ENCODE measurements around the gene ALG6.

The ALG6 gene

DNA sequence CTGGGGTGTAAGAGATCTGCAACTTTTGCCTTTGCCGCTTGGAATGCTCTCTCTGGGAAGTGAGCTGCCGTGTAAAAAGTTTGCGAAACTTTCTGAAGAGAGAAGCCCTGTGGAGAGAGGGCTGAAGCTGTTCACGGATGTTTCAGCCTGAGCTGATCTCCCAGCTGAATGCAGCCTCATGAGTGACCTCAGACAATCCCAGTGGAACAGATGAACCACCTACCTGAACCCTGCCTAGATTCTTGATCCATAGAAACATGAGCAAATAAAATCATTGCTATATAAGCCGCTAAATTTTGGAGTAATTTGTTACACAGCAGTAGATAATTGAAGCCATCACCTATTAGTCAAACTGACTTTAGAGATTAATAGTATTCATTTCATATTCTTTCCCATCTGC lies 4.4 kb upstream of the ALG6 start:
- Histone ChIP-seq H3K4me3 (ENCODE audit: insufficient read depth, low read depth, low read length) (no peak overlapping the region), H3K9me3 (ENCODE audit: control insufficient read depth, low read length) (no peaks in the 10 kb centered on the region), H3K27ac (ENCODE audit: insufficient read depth, low read depth, low read length, poor library complexity, severe bottlenecking) (no peak overlapping the region), H3K4me1 (ENCODE audit: control insufficient read depth, insufficient read depth, low read length) (peaks cover 3% of the 10 kb centered on the region), H3K27me3 (ENCODE audit: control insufficient read depth, insufficient read depth, low read length, poor library complexity, severe bottlenecking) (peaks cover 6% of the 10 kb centered on the region), H3K36me3 (ENCODE audit: control insufficient read depth, insufficient read depth, low read length) (no peaks in the 10 kb centered on the region)
- 85 to 88% methylated on average over 4 to 5 of the region's 5 CpGs for WGBS, 2 experiments

DNA sequence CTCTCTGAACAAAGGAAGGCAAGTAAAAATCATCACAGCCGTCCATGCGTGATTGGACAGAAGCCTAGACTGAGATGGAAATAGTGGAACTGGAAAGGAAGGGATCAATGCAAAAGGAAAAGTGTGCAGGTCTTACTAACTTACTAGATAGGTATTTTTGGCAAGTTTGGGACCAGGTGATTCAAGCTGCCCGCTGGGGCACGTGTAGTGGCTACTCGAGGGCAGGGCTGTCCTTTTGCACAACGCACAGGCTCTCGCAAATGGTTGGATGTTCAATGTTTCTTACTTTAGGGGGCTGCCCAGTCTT lies 566 bp upstream of the ALG6 start:
- WGBS, 2 experiments, result 89% methylated on average over 7 of the region's 7 CpGs
- H3K27ac ChIP-seq (ENCODE audit: insufficient read depth, low read depth, low read length, poor library complexity, severe bottlenecking), result no peak overlapping the region

DNA sequence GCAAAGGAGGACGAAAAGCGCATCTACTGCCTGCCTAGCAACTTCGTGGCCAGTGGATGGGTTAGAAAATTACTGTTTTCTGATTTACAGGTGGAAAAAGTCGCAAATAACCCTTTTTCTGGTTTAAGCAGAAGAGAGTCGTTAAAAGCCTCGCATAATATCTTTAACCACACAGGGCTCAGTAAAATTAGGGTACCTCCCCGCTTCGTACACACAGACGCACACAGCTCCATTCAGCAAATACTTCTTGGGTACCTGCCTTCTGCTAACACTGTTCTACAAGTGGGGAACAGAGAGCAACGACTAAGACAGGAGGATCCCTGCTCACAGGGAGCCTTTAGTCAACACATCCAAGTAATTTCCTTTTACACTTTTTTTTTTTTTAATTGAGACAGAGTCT lies 704 bp downstream of the ALG6 start:
- Histone ChIP-seq H3K4me1 (ENCODE audit: control insufficient read depth, insufficient read depth, low read length) (peaks cover 3% of the 10 kb centered on the region), H3K4me3 (ENCODE audit: insufficient read depth, low read depth, low read length) (peak overlapping the region; percentile 65), H3K27ac (ENCODE audit: insufficient read depth, low read depth, low read length, poor library complexity, severe bottlenecking) (no peak overlapping the region), H3K27me3 (ENCODE audit: control insufficient read depth, insufficient read depth, low read length, poor library complexity, severe bottlenecking) (peaks cover 6% of the 10 kb centered on the region), H3K9me3 (ENCODE audit: control insufficient read depth, low read length) (no peaks in the 10 kb centered on the region), H3K36me3 (ENCODE audit: control insufficient read depth, insufficient read depth, low read length) (no peaks in the 10 kb centered on the region)
- WGBS, 2 experiments, result 20 to 25% methylated on average over 10 of the region's 10 CpGs

More for the DNA sequence above, 566 bp upstream of the ALG6 start:
- H3K36me3 ChIP-seq (ENCODE audit: control insufficient read depth, insufficient read depth, low read length), result no peaks in the 10 kb centered on the region
- peaks cover 3% of the 10 kb centered on the region for H3K4me1 ChIP-seq (ENCODE audit: control insufficient read depth, insufficient read depth, low read length)
- no peaks in the 10 kb centered on the region for H3K9me3 ChIP-seq (ENCODE audit: control insufficient read depth, low read length)
- H3K4me3 ChIP-seq (ENCODE audit: insufficient read depth, low read depth, low read length), result peak overlapping the region; percentile 65
- H3K27me3 ChIP-seq (ENCODE audit: control insufficient read depth, insufficient read depth, low read length, poor library complexity, severe bottlenecking), result peaks cover 6% of the 10 kb centered on the region

DNA sequence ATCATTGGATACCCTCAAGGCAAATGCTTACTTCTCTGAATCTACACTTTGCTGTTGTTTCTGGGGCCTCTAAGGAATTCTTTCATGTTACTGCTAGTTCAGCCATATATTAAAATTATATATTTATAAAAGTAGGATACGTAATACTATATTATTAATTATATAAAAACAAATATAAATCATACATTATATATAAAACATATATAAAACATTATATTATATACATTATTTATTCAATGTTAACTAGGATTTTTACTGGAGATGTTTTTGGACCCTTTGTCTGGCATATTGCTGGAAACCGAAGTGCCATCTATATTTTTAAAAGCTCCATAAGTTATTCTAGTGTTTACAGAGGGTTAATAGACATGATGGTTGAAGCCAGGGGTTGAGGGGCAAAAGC lies 12.2 kb downstream of the ALG6 start:
- H3K27me3 ChIP-seq (ENCODE audit: control insufficient read depth, insufficient read depth, low read length, poor library complexity, severe bottlenecking), result no peaks in the 10 kb centered on the region
- H3K4me1 ChIP-seq (ENCODE audit: control insufficient read depth, insufficient read depth, low read length), result no peaks in the 10 kb centered on the region
- H3K27ac ChIP-seq (ENCODE audit: insufficient read depth, low read depth, low read length, poor library complexity, severe bottlenecking), result no peak overlapping the region
- H3K36me3 ChIP-seq (ENCODE audit: control insufficient read depth, insufficient read depth, low read length), result no peaks in the 10 kb centered on the region
- H3K9me3 ChIP-seq (ENCODE audit: control insufficient read depth, low read length), result no peaks in the 10 kb centered on the region
- H3K4me3 ChIP-seq (ENCODE audit: insufficient read depth, low read depth, low read length), result no peak overlapping the region
- WGBS, 2 experiments, result 100% methylated on average over 1 of the region's 2 CpGs

- Histone ChIP-seq H3K27ac (ENCODE audit: insufficient read depth, low read depth, low read length, poor library complexity, severe bottlenecking) (no peak overlapping the region), H3K4me3 (ENCODE audit: insufficient read depth, low read depth, low read length) (no peak overlapping the region), H3K4me1 (ENCODE audit: control insufficient read depth, insufficient read depth, low read length) (no peaks in the 10 kb centered on the region), H3K9me3 (ENCODE audit: control insufficient read depth, low read length) (no peaks in the 10 kb centered on the region), H3K27me3 (ENCODE audit: control insufficient read depth, insufficient read depth, low read length, poor library complexity, severe bottlenecking) (no peaks in the 10 kb centered on the region), H3K36me3 (ENCODE audit: control insufficient read depth, insufficient read depth, low read length) (no peaks in the 10 kb centered on the region)
- WGBS, 2 experiments, result 100% methylated on average over 1 of the region's 1 CpG
Measured at GRCh38 chr1:63381741-63382140, 14.3 kb downstream of the ALG6 start.

DNA sequence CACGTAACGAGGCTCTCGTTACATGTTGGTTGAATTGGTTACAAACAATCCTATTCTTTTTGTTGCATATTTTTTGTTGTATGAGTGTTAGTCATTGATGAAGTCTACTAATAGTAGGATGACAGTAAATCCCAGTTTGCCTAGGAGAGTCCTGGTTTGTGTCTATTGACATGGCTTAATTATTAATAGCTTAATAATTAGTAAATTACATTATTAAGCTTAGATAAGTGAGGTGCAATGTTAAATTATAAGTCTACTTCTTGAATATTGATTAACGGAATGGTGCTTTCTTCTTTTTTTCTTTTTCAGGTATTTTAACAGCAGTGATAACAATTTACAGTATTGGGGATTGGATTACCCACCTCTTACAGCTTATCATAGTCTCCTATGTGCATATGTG lies 34.5 kb downstream of the ALG6 start:
- no peaks in the 10 kb centered on the region for H3K4me1 ChIP-seq (ENCODE audit: control insufficient read depth, insufficient read depth, low read length)
- no peaks in the 10 kb centered on the region for H3K9me3 ChIP-seq (ENCODE audit: control insufficient read depth, low read length)
- no peaks in the 10 kb centered on the region for H3K27me3 ChIP-seq (ENCODE audit: control insufficient read depth, insufficient read depth, low read length, poor library complexity, severe bottlenecking)
- no peak overlapping the region for H3K4me3 ChIP-seq (ENCODE audit: insufficient read depth, low read depth, low read length)
- H3K36me3 ChIP-seq (ENCODE audit: control insufficient read depth, insufficient read depth, low read length), result no peaks in the 10 kb centered on the region
- H3K27ac ChIP-seq (ENCODE audit: insufficient read depth, low read depth, low read length, poor library complexity, severe bottlenecking), result no peak overlapping the region
- WGBS, 2 experiments, result 61 to 73% methylated on average over 3 to 4 of the region's 4 CpGs

GRCh38 chr1:63403386-63403785 lies 36.0 kb downstream of the ALG6 start:
- no peaks in the 10 kb centered on the region for H3K36me3 ChIP-seq (ENCODE audit: control insufficient read depth, insufficient read depth, low read length)
- no peaks in the 10 kb centered on the region for H3K4me1 ChIP-seq (ENCODE audit: control insufficient read depth, insufficient read depth, low read length)
- no peaks in the 10 kb centered on the region for H3K27me3 ChIP-seq (ENCODE audit: control insufficient read depth, insufficient read depth, low read length, poor library complexity, severe bottlenecking)
- H3K4me3 ChIP-seq (ENCODE audit: insufficient read depth, low read depth, low read length), result no peak overlapping the region
- no peaks in the 10 kb centered on the region for H3K9me3 ChIP-seq (ENCODE audit: control insufficient read depth, low read length)
- 56 to 100% methylated on average over 2 to 3 of the region's 3 CpGs for WGBS, 2 experiments
- no peak overlapping the region for H3K27ac ChIP-seq (ENCODE audit: insufficient read depth, low read depth, low read length, poor library complexity, severe bottlenecking)

DNA sequence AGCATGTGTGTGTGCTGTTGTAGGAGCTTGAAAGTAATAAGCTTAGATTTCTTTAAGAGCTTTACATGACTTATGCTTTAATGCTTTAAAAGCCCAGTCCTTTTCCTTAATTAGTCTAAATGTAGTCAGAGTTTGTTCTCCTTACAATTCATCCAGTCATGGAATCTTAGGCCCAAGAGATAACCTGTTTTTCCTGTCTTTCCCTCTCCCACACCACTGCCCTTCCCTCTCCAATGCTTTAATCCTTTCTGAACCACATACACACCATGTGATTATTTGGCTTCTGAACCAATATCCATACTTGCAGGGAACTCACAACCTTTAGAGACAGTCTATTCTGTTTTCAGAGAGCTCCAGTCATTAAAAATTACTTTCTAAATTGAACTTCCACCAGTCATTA lies 37.6 kb downstream of the ALG6 start:
- Histone ChIP-seq H3K9me3 (ENCODE audit: control insufficient read depth, low read length) (no peaks in the 10 kb centered on the region), H3K36me3 (ENCODE audit: control insufficient read depth, insufficient read depth, low read length) (no peaks in the 10 kb centered on the region), H3K4me3 (ENCODE audit: insufficient read depth, low read depth, low read length) (no peak overlapping the region), H3K27me3 (ENCODE audit: control insufficient read depth, insufficient read depth, low read length, poor library complexity, severe bottlenecking) (no peaks in the 10 kb centered on the region), H3K4me1 (ENCODE audit: control insufficient read depth, insufficient read depth, low read length) (no peaks in the 10 kb centered on the region), H3K27ac (ENCODE audit: insufficient read depth, low read depth, low read length, poor library complexity, severe bottlenecking) (no peak overlapping the region)

DNA sequence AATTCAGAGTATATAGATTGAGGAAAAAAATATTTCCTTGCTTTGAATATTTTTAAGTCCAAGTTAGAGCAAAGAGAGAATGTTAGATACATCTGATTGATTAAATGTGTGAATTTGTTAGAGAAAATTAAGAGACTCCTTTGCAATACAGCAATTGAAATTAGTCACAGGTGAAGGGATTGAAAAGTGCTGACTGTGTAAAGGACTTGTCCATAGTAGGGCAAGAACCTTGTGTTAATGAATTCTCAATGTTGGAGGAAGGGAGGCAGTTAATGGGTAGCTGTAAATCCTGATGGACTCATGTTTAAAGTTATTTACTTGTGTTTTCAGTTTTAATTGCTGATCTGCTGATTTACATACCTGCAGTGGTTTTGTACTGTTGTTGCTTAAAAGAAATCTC lies 38.6 kb downstream of the ALG6 start:
- no peak overlapping the region for H3K27ac ChIP-seq (ENCODE audit: insufficient read depth, low read depth, low read length, poor library complexity, severe bottlenecking)
- H3K4me3 ChIP-seq (ENCODE audit: insufficient read depth, low read depth, low read length), result no peak overlapping the region
- H3K4me1 ChIP-seq (ENCODE audit: control insufficient read depth, insufficient read depth, low read length), result no peaks in the 10 kb centered on the region
- no peaks in the 10 kb centered on the region for H3K27me3 ChIP-seq (ENCODE audit: control insufficient read depth, insufficient read depth, low read length, poor library complexity, severe bottlenecking)
- no peaks in the 10 kb centered on the region for H3K9me3 ChIP-seq (ENCODE audit: control insufficient read depth, low read length)
- no peaks in the 10 kb centered on the region for H3K36me3 ChIP-seq (ENCODE audit: control insufficient read depth, insufficient read depth, low read length)

DNA sequence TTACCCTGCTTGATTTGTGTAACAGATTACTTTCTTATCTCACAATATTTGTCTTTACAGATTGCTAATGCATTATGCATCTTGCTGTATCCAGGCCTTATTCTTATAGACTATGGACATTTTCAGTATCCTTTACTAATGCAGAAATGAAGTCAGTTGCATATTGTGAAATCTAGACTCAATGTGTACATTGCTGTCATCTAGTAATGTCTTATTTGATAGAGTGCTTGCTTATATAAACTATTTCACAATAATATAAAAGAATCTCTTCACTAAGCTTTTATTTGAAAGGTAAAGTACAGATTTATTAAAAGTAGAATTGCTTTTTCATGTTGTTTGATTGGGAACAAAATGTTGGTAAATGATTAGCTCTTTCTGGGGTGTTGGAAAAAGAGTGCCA lies 39.6 kb downstream of the ALG6 start:
- no peaks in the 10 kb centered on the region for H3K27me3 ChIP-seq (ENCODE audit: control insufficient read depth, insufficient read depth, low read length, poor library complexity, severe bottlenecking)
- no peak overlapping the region for H3K4me3 ChIP-seq (ENCODE audit: insufficient read depth, low read depth, low read length)
- H3K4me1 ChIP-seq (ENCODE audit: control insufficient read depth, insufficient read depth, low read length), result no peaks in the 10 kb centered on the region
- H3K36me3 ChIP-seq (ENCODE audit: control insufficient read depth, insufficient read depth, low read length), result no peaks in the 10 kb centered on the region
- H3K9me3 ChIP-seq (ENCODE audit: control insufficient read depth, low read length), result no peaks in the 10 kb centered on the region
- H3K27ac ChIP-seq (ENCODE audit: insufficient read depth, low read depth, low read length, poor library complexity, severe bottlenecking), result no peak overlapping the region

- H3K9me3 ChIP-seq (ENCODE audit: control insufficient read depth, low read length), result no peaks in the 10 kb centered on the region
- no peaks in the 10 kb centered on the region for H3K4me1 ChIP-seq (ENCODE audit: control insufficient read depth, insufficient read depth, low read length)
- H3K27ac ChIP-seq (ENCODE audit: insufficient read depth, low read depth, low read length, poor library complexity, severe bottlenecking), result no peak overlapping the region
- no peaks in the 10 kb centered on the region for H3K36me3 ChIP-seq (ENCODE audit: control insufficient read depth, insufficient read depth, low read length)
- H3K27me3 ChIP-seq (ENCODE audit: control insufficient read depth, insufficient read depth, low read length, poor library complexity, severe bottlenecking), result no peaks in the 10 kb centered on the region
- H3K4me3 ChIP-seq (ENCODE audit: insufficient read depth, low read depth, low read length), result no peak overlapping the region
- 92 to 95% methylated on average over 3 of the region's 4 CpGs for WGBS, 2 experiments
Measured at GRCh38 chr1:63408331-63408730, 40.9 kb downstream of the ALG6 start.
